Measurements from ENCODE around the gene RAPGEF6.

DNA sequence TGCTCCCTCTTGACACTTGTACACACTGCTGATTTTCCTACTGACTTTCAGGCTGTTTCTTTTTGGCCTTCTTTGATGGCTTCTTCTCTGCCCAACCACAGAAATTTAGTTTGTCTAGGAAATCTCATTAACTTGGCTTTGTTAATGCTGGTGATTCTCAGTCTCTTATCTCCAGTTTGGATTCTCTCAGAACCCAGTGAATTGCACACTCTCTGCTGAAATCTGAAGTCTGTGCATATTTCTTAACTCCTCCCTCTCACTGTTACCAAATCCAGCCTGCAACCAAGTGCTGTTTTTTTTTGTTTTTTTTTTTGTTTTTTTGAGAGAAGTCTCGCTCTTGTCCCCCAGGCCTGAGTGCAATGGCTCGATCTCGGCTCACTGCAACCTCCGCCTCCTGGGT, 254.0 kb downstream of the RAPGEF6 start:
- TF ChIP-seq TCF7L2 (IDR thresholded peaks at IDR 0.05; ENCODE audit: low read depth, low read length) (no peak), POLR2AphosphoS5 (IDR thresholded peaks at IDR 0.05; ENCODE audit: low read depth, low read length) (no peak)
- TF ChIP-seq, protein P1, sequence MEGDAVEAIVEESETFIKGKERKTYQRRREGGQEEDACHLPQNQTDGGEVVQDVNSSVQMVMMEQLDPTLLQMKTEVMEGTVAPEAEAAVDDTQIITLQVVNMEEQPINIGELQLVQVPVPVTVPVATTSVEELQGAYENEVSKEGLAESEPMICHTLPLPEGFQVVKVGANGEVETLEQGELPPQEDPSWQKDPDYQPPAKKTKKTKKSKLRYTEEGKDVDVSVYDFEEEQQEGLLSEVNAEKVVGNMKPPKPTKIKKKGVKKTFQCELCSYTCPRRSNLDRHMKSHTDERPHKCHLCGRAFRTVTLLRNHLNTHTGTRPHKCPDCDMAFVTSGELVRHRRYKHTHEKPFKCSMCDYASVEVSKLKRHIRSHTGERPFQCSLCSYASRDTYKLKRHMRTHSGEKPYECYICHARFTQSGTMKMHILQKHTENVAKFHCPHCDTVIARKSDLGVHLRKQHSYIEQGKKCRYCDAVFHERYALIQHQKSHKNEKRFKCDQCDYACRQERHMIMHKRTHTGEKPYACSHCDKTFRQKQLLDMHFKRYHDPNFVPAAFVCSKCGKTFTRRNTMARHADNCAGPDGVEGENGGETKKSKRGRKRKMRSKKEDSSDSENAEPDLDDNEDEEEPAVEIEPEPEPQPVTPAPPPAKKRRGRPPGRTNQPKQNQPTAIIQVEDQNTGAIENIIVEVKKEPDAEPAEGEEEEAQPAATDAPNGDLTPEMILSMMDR (IDR thresholded peaks at IDR 0.05): no peak
- TF ChIP-seq, protein P2, sequence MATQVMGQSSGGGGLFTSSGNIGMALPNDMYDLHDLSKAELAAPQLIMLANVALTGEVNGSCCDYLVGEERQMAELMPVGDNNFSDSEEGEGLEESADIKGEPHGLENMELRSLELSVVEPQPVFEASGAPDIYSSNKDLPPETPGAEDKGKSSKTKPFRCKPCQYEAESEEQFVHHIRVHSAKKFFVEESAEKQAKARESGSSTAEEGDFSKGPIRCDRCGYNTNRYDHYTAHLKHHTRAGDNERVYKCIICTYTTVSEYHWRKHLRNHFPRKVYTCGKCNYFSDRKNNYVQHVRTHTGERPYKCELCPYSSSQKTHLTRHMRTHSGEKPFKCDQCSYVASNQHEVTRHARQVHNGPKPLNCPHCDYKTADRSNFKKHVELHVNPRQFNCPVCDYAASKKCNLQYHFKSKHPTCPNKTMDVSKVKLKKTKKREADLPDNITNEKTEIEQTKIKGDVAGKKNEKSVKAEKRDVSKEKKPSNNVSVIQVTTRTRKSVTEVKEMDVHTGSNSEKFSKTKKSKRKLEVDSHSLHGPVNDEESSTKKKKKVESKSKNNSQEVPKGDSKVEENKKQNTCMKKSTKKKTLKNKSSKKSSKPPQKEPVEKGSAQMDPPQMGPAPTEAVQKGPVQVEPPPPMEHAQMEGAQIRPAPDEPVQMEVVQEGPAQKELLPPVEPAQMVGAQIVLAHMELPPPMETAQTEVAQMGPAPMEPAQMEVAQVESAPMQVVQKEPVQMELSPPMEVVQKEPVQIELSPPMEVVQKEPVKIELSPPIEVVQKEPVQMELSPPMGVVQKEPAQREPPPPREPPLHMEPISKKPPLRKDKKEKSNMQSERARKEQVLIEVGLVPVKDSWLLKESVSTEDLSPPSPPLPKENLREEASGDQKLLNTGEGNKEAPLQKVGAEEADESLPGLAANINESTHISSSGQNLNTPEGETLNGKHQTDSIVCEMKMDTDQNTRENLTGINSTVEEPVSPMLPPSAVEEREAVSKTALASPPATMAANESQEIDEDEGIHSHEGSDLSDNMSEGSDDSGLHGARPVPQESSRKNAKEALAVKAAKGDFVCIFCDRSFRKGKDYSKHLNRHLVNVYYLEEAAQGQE (IDR thresholded peaks at IDR 0.05; ENCODE audit: insufficient read depth in 1 of 2, low read depth in 2 of 2, low read length in 1 of 2): no peak
